NCI-H1092 treated with DMSO at 0.1 percent for 48 hours (cell line): ENCODE results near the gene RAET1G.
A peak's percentile ranks its signal among the peaks of the same experiment; 100 is the strongest.
"Not testable (repeated sequence)": the region's sequence is repeated elsewhere in the genome, so short reads cannot be mapped to it uniquely, and the experiment has no call there.

Experiments used
- DNase-seq: peaks from one replicate; lab custom pipeline; 2025; lab: John Stamatoyannopoulos, UW

Gene RAET1G

DNA sequence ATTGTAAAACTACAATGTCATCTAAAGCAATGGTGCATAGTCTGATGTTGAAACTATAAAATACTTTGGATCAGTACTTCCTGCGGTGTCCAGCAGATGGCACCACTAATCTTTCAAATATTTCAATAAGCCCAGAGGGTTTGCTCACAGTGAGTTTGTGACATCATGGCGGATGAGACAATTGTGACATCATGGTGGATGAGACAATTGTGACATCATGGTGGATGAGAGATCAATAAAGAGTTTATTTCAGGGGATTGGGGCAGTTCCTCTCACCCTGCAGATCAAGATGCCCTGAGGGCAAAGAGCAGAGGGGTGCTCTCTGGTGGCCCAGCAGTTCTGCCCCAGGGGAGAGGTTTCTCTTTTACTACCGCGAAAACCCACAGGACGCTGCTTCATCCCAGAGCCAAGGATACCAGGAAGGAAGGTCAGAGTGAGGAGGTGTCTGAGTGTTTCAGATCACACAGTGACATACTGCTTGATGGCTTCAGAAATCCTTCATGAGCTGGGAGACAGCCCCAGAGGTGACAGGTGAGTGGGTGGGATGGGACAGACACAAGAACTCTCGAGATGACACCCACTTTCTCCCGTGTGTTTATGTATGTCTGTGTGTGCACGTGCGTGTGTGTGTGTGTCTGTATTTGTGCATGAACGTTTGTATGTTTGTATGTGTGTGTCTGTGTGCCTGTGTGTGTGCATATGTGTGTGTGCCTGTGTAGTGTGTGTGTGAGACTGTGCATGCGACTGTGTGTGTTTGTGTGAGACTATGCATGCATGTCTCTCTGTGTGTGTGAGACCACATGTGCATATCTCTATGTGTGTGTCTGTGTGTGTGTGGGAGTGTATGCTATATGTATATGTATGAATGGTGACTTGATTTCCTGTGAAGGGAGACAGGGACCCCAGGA, 11.6 kb upstream of the RAET1G start:
- peak; percentile 28 for DNase-seq

DNA sequence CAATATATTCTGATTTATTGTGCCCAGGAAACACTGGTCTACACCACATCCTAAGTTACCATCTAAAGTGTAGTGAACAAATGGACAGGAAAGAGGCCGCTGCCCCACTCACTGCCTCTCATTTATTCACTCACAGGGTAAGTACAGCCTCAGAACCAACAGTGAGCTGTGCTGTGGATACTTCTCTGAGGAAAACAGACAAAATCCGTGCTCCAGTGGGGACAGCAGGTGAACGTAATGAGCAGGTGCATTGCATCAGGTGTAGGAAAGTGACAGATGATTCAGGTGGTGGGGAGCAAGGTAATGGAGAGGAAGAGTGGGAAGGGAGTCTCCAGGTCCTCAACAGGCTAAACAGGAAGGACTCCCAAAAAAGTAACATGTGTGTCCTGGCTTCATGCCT, 10.5 kb upstream of the RAET1G start:
- no peak for DNase-seq

- no peak for DNase-seq
Measured at GRCh38 chr6:149933036-149933435, 10.1 kb upstream of the RAET1G start.

DNA sequence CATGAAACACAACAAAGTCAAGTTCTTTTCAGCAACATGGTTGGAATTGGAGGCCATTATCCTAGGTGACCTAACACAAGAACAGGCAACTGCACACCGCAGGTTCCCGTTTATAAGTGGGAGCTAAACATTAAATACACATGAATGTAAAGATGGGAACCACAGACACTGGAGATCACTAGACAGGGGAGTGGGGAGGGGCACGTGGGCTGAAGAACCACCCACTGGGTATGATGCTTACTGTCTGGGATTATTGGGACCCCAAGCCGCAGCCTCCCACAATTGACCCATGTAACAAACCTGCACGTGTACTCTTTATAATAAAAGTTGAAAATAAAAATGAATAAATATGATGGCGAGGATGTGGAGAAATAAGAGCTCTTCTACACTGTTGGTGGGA, 8.6 kb upstream of the RAET1G start:
- DNase-seq = no peak

DNA sequence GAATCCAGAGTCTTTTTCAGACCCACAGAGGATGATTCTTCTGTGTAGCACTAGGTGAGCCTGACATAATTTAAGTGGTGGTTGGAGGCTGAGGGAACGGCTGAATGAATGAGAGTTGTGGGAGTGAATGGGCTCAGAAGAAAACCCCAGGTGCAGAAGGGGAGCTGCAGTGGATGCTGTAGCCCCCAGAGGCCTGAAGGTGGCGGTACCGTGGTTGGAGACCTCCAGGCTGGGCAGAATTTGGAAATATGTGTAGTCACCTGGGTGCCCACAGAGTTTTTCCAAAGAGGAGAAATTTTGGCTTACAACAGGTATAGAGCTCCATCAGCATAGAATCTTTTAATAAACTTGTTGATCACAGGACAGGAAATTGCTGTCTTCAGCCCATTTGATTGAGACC, 6.5 kb upstream of the RAET1G start:
- DNase-seq = no peak

DNA sequence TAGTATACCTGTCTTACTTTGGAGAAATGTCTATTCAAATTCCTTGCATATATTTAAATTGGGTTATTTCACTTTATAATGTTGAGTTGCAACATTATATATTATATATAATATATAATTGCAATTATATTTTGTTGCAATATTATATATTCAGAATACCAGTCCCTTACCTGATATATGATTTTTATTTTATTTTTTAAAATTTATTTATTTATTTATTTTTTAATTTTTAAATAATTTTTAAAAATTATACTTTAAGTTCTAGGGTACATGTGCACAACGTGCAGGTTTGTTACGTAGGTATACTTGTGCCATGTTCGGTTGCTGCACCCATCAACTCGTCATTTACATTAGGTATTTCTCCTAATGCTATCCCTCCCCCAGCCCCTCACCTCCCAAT, 4.1 kb upstream of the RAET1G start:
- not testable (repeated sequence) for DNase-seq

- peak; percentile 50 for DNase-seq
Measured at GRCh38 chr6:149925974-149926777, 3.3 kb upstream of the RAET1G start.

DNA sequence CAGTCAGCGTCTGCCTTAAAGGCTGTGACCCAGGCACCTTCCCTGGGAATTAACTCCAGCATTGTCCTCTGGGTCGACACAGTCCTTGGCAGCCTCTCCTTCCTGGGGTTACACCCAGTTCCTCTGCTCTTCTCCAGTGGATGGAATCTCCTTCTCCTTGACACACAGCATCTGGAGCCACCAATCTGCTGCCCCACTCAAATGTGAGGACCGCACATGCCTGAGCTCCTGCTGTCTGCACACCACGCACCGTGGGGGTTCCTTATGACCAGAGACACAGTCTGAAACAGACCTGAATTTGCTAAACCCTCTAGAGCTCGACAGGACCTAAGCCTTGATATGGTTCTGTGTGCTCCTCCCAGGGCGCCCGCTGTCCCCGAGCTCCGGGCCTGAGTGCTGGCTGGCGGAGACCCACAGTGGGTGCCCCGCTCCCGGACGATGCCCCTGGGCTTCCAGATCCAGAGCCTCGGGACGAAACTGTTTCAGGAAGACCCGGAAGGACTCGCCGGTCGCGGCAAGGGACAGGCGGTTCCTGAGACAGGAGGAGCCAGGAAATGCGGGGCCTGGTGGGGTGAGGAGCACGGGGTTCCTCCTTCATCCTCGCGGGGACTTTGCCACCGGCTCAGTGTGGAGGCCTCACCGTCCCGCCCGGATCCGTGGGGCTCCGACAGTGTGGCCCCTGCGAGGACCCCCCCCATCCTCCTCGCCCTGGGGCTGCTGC, 2.5 kb upstream of the RAET1G start:
- no peak for DNase-seq

DNA sequence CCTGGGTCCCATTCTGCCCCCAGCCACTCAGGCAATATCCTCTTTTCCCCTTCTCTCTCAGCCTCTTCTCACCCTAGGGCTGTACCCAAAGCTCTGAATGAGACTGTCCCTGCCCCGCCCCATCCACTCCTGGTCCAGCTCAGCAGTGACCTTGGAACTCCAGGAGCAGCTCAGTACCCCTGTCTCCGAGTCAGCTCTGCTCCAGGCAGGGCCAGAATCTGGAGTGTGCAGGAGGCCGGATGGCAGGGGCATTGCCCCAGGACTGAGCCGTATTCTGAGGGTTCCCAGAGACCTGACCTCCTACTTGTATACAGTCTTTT, 2.0 kb upstream of the RAET1G start:
- DNase-seq = no peak

- DNase-seq = no peak
Measured at GRCh38 chr6:149924206-149924932, 1.4 kb upstream of the RAET1G start.

- DNase-seq = no peak
Measured at GRCh38 chr6:149923327-149923986, 536 bp upstream of the RAET1G start.

DNA sequence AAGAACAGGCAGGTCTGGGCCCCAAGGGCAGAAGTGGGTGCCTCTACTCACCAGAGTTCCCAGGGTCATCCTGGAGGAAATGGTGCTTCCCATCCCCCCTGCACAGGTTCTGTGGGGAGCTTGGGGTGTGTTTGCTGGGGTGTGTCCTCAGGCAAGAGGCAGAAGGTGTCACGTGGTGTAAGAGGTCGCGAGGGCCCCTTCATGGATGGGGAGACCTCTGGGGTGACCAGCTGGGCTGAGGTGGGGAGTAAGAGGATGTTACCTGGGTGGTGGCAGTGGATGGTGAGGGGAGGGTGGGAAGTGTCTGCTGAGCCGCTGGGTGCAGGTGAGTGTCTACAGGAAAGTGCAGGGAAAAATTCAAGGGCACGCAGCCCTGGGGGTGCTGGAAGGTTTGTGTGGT, 830 bp downstream of the RAET1G start:
- DNase-seq = not testable (repeated sequence)

DNA sequence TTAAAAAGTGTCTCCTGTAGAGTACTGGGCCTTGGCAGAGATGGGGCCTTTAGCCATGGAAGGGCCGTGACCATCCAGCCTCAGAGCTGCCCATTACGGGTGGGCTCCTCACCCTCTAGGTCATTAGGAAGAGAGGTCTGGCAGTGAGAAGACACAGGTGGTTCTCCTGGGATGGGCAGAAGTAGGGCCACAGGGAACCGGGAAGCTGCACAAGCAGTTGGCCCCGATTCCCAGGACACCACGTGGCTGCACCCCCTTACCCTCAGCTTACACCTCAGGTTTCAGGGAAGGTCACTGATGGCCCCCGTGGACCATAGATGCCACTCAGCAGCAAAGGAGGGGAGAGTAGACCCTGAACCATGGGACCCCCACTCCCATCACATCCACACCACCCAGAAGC, 1.6 kb downstream of the RAET1G start:
- no peak for DNase-seq

- DNase-seq = no peak
Measured at GRCh38 chr6:149919834-149920225, 3.1 kb downstream of the RAET1G start.

GRCh38 chr6:149919126-149919833, 3.6 kb downstream of the RAET1G start:
- not testable (repeated sequence) for DNase-seq

- DNase-seq = no peak
Measured at GRCh38 chr6:149918151-149918905, 4.6 kb downstream of the RAET1G start.

DNA sequence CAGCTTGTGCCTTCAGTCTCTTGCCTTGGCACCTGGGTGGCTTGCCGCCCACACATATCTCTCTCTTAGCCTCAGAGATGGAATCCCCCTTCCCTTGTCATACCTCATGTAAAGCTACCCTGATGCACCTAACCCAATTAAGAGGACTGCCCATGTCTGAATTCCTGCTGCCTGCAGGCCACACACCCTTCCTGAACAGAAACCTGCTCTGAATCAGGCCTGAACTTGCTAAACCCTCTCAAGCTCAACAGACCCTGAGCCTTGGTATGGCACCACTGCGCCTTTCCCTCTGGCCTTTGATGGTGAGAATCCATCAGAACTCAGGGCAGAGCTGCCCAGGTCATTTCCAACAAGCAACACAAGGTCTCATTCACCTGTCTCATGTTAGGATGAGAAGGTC, 5.2 kb downstream of the RAET1G start:
- no peak for DNase-seq

DNA sequence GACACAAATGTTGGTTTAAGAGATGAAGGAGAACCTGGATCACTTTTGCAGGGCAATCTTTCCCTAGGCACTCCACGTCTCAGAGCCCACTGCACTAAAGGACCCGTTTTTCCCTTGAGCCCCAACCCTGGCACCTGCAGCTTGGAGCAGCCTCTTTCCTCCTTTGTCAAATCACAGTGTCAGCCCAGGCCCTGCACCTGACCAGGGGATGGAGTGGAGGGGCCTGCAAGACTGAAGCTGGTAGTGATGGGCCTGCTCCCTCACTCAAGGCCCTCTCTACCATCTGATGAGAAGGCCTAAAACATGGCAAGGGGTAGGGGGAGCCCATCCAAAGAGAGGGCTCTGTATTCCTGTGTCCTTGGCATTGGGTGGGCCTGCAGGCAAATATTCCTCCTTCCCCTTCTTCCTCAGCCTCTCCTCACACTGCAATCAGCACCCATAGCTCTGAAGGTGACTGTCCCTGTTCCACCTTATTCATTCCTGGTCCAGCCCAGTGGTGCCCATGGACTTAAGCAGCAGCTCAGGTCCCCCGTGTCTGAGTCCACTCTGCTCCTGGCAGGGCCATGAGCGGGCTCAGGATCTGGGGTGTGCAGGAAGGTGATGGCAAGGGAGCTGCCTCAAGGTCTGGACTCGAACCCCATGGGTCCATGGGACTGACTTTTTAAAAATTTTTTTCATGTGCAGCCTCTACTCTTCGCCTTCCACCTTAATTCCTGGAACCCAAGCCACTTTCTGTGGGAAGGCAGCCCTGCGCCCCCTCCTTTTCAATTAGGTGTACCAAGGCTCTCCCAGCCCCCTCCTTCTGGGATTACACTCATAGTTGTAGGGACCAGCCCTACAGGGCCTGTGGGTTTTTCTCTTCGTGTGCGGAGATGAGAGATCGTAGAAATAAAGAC, 6.7 kb downstream of the RAET1G start:
- DNase-seq = no peak
